CD4-positive, alpha-beta T cell treated with Interleukin-2 at 100 ng/mL for 4 hours (primary cell): ENCODE results near the gene UTP11.

Experiments used
- DNase-seq: peaks from one replicate; pipeline ENCODE4 v3.0.0-alpha.2; 2020; ENCODE audit warnings: low spot score

The UTP11 gene

GRCh38 chr1:38046333-38046883 lies 33.9 kb downstream of the UTP11 start, which contains the start of gene POU3F1:
Gene POU3F1, minus strand, starts transcription at chr1:38046793. Its CDS starts 50 bp downstream, at chr1:38046743.
- peak; percentile 4 for DNase-seq

DNA sequence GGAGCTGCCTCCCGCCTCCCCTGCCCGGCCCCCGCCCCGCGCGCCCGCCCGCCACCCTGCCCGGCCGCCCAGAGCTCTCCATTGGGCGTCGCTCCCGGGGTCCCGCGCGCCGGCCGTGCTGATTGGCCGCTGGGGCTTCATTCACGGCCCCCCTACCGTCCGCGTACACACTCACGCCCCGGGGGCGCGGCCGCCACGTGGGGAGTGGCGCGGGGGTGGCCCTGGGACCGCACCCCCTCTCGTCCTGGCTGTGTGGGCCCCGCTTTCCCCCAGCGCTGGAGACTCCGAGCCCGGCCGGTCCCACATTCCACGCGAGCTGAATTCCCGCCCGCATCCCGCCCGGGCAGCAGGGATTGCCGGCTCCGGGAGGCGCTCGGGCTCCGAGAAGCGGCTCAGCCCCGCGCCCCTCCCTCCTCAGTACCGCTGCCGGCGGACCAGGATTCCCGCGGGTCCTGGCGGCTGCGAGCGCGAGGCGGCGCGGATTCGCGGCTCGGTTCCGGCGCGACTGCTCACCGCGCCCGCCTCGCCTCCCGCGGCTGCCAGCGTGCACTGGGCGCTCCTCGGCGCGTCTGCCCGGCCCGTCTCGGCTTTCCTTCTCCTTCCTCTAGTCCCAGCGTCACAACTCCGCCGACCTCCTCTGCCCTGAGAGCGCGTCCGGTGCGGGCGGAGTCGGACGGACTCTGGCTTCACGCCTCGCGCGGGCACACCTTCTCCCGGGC lies 34.5 kb downstream of the UTP11 start:
- DNase-seq, result peak; percentile 83

DNA sequence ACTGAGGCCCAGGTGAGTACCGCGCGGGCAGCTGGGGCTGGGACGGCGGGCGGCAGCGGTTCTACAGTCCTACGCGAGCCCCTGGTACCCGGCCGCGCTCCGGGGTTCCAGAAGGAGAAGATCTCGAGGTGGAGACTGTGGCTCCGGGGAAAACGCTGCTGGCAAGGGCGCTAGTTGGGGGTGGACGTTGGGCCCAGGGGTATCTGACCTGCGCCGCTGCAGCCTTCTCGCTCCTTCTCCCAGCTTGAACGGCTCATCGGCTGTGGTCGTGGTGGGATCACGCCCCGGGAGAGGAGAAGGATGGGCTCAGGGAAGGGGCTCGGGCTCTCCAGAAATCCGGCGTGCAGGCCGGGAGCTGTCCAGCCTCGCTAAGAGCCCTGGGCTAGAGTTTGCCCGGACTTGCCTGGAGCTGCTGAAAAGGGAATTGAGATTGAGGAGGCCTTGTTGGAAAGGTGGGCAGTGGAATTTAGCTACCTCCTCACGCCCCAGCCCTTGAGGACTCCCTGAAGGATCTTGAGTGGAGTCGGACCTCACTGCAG lies 35.1 kb downstream of the UTP11 start:
- DNase-seq, result no peak

GRCh38 chr1:38050397-38051078 lies 38.0 kb downstream of the UTP11 start:
- no peak for DNase-seq

DNA sequence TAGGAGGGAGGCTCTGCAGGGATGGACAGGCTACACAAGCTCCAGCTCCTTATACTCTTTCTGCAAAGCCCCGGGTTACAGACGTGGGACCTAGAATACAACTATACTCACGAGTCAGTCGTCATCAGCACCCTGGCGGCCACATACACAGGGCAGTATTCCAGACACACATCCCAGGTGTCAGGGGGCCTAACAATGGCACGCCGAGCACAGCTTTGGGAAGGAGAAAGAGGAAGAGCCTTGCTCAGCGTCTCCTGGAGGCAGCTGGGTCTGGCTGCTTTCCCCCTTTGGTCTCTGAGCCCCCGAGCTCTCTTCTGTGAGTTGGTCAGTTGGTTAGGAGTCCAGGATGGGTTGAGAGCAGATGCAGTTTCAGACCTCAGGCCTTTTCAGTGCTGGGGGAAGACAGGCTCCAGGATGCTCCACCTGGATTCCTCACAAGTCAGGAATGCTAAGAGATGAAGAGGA lies 38.6 kb downstream of the UTP11 start:
- no peak for DNase-seq

GRCh38 chr1:38052750-38053415 lies 40.3 kb downstream of the UTP11 start:
- peak; percentile 22 for DNase-seq

- no peak for DNase-seq
Observed at GRCh38 chr1:38053416-38054091, 41.0 kb downstream of the UTP11 start.

DNA sequence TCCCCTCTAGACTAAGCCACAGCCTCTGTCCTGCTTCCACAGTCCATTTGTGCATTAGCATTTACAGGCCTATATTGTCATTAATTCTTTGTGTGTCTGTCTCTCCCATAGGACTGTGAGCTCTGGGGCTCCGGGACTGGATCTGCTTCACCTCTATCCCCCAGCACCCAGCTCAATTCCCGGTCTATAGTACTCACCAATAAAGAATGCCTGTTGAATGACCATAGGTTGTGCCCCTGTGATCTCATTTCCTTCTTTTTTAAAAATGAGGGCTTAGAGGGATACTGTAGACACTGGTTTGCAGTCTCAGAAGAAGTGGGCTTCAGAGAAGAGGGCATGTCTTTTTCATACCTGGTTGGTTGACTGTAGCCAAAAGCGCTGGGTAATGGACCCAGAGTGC lies 42.9 kb downstream of the UTP11 start:
- DNase-seq, result no peak

GRCh38 chr1:38055965-38056364 lies 43.4 kb downstream of the UTP11 start:
- no peak for DNase-seq

DNA sequence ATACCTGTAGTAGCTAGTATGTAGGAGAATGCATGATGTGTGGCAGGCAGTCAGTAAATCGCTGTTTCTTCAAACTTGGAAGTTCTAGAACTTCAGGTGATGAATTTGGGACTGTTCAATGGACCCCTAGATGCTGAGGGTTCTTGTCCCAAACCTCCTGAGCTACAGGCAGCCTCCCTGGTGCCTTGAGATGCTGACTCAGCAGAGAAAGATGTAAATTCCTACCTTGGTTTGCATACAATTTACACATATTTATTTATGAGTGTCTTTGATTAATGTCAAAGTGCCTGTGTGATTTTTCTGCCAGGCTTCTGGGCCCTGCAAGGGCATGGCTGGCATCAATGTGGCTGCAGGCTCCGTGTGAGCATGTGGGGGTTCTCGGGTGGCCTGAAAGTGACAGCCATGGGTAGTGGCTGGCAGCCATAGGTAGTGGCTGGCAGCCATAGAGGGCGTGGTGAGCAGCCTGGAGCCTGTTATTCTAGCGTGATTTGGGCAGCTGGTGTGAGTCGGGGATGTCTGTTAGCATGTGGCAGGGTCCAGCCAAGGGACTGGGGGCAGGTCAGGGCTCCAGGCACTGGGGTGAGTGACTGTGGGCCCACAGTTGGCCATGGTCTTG lies 47.2 kb downstream of the UTP11 start:
- no peak for DNase-seq

DNA sequence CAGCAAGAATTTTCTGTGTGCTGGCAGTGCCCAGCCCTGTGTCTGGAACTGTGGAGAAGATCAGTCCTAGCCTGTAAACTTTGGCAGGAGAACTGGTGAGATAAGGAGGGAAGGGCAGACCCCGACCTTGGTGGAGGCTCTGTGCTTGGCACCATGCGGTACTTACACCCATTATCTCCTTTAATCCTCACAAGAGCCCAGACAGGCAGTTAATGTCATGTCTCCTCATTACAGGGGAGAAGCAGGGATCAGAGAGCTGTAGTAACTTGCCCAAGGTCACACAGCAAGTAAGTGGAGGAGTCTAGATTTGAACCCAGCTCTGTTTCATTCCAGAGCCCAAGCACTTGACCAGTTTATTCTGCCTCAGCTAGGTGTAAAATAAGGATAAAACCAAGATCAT lies 48.0 kb downstream of the UTP11 start:
- DNase-seq, result no peak

GRCh38 chr1:38061290-38061689 lies 48.8 kb downstream of the UTP11 start:
- DNase-seq, result no peak

DNA sequence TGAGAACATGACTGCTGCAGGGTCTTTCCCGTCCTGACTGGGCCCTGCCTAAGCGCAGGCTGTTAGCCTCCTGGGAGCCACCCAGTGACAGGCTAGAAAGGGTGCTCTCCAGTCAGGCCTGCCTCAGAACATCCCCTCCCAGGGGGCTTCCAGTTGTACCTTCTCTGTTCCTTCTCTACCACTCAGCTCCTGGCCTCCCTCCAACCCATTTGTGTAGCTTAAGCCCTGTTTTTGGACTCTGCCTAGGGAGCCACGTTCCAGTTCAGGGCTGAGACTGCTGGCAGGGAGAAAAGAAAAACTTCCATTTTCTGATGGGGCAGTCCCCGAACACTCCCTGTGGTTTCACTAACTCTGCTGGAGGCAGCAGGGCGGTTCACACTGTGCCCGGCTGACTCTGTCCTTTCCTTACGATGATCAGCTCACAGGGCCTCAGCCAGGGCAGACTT lies 49.4 kb downstream of the UTP11 start:
- DNase-seq, result no peak

DNA sequence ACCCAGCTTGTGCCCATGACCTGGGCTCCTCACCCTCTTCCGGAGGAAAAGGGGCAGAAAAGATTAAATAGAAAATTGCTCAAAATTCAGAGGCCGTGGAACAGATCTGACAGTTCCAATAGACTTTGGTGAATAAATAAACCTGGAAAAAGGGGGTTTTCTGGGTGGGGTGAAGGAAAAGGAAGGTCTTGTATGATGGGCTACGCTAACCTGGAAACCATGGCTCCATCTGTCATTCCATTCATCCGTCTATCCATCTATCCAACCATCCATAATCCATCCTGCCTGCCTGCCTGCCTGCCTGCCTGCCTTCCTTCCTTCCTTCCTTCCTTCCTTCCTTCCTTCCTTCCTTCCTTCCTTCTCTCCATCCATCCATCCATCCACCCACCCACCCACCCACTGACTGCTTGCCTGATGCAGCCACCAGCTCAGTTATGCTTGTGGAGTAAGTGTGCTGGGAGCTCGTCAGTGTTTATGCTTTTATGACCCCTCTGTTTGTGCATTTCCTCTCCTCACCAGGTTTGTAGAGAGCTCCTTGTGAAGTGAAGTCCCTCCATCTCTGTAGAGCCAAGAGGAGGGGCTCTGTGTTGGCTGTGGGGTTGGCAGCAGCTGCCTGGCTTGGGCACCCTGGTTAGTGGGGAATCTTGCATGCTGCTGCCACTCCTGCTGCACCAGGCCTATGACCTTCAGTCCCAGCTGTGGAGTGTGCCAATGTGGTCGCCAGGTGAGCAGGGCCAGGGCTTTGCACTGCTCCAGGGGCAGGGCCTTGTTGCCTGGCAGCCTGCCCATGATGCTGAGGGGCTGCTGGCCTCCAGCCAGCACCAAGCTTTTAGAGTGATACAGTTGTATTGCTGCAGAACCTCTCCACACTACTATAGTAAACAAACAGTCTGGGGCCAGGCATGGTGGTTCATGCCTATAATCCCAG lies 50.1 kb downstream of the UTP11 start:
- no peak for DNase-seq

DNA sequence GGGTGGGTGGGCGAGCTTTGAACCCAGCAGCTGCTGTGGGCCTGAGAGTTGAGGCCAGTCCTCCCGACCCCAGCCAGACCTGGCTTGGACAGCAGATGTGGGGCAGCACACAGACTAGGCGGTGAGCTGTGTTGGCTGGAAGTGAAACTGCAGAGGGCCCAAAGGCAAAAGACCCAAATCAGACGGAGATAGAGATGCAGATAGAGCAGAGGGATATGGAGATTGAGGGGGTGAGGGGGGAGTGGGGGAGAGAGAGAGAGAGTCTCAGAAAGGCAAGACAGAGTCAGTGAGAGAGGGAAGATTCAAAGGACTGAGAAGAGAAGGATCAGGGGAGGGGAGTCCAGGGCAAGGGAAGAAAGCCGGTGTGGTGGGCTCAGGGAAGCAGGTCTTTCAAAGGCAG lies 51.1 kb downstream of the UTP11 start:
- DNase-seq, result no peak

GRCh38 chr1:38064197-38064903 lies 51.8 kb downstream of the UTP11 start:
- no peak for DNase-seq

DNA sequence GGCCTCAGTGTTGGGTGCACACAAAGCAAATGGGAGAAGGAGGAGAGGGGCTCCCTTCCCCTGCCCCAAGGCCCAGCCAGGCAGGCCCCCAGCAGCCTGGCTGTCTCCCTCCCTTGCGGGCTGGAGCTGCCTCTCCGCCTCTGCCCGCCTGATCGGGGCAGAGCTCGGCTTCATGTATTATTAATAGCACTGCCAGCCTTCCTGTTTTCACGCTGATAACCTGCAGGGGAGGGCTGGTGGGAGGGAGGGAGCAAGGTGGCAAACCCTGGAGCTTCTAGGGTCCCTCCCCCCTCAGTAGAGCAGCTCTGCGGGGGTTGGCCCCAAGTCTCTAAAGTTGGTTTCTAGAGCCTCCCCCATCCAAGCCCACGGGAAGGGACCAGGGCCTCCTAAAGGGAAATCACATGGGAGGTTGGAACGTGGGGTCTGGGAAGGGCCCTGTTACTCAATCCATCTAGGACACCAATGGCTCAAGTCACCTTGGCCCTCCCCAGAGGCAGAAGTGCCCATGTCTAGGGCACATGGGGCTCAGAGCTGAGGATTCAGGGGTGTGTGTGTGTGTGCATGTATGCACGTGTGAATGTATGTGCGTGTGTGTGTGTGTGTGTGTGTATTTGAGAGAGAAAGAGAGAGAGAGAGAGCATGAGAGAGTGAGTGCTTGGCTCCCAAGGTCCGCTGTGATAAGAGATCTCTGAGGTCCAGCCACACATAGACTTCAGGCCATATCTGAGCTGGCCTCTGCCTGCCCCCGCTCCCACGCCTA lies 55.9 kb downstream of the UTP11 start:
- DNase-seq, result no peak

GRCh38 chr1:38068980-38069340 lies 56.4 kb downstream of the UTP11 start:
- no peak for DNase-seq
